Thoracic aorta (tissue), 2 donors: ENCODE results near the gene ACAN. TPM values are rescaled to one million over a fixed set of nuclear protein-coding genes. Genes with fewer than 3 reads are reported as not detected.

Experiments used
- ATAC-seq: fragments of 150-250 bp; one replicate; pipeline ENCODE4 v1.8.0; 2017; ENCODE audit warnings: low read depth; ENCODE audit not compliant: insufficient number of reproducible peaks, low FRiP score
- DNase-seq: peaks from one replicate; pipeline ENCODE4 v3.0.0-alpha.2; 2020; ENCODE audit warnings: low spot score
- H3K27ac ChIP-seq, 2 donors: fragments of 200-600 bp; sonication (generic); 1 replicate in 1 of 2; 2 replicates in 1 of 2; pipeline ENCODE4 v1.5.1; 2016; ENCODE audit warnings: mild to moderate bottlenecking in 2 of 2, moderate library complexity in 2 of 2
- H3K27me3 ChIP-seq: fragments of 200-600 bp; sonication (generic); replicated peaks from 2 replicates; pipeline ENCODE4 v1.6.0; 2016; ENCODE audit warnings: mild to moderate bottlenecking; ENCODE audit not compliant: insufficient read depth
- H3K36me3 ChIP-seq: fragments of 200-600 bp; sonication (generic); one replicate; pipeline ENCODE4 v1.5.1; 2016
- H3K4me1 ChIP-seq, 2 donors: fragments of 200-600 bp; sonication (generic); 1 replicate in 1 of 2; 2 replicates in 1 of 2; pipeline versions ENCODE4 v1.5.1 to v1.6.0; 2016; ENCODE audit warnings: low read depth in 2 of 2, mild to moderate bottlenecking in 1 of 2; ENCODE audit not compliant: control insufficient read depth in 1 of 2
- H3K4me3 ChIP-seq: fragments of 200-600 bp; sonication (generic); 2 replicates; pipeline ENCODE4 v1.5.1; 2016; ENCODE audit warnings: mild to moderate bottlenecking
- H3K9me3 ChIP-seq: fragments of 200-600 bp; sonication (generic); 2 replicates; pipeline ENCODE4 v1.5.1; 2016
- total RNA-seq, 2 donors: library from RNA; depleted of rRNA; stranded (reverse); fragments of >200 nt; gene quantifications; one replicate each; pipeline versions ENCODE4 v1.1.0 to v1.2.3, GENCODE V29; 2016
- TF ChIP-seq, protein P1 (sequence below): fragments of 200-600 bp; sonication (generic); IDR thresholded peaks from one replicate; pipeline ENCODE4 v1.5.1; 2019; ENCODE audit warnings: antibody characterized with exemption

Gene ACAN
- total RNA-seq, 2 donors from 2014 or later = 23.2 to 147 TPM

DNA sequence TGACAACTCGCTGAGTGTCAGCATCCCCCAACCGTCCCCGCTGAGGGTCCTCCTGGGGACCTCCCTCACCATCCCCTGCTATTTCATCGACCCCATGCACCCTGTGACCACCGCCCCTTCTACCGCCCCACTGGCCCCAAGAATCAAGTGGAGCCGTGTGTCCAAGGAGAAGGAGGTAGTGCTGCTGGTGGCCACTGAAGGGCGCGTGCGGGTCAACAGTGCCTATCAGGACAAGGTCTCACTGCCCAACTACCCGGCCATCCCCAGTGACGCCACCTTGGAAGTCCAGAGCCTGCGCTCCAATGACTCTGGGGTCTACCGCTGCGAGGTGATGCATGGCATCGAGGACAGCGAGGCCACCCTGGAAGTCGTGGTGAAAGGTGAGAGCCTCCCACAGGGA, 35.4 kb downstream of the ACAN start:
- DNase-seq = no peak
- Histone ChIP-seq H3K4me3 (no peak overlapping the region), H3K36me3 (peaks cover 5% of the 10 kb centered on the region), H3K27me3 (no peaks in the 10 kb centered on the region), H3K4me1 (peaks cover 3 to 12% of the 10 kb centered on the region in 2 donors), H3K9me3 (no peaks in the 10 kb centered on the region), H3K27ac (no peak overlapping the region)
- ATAC-seq = no peak
- TF ChIP-seq, protein P1, sequence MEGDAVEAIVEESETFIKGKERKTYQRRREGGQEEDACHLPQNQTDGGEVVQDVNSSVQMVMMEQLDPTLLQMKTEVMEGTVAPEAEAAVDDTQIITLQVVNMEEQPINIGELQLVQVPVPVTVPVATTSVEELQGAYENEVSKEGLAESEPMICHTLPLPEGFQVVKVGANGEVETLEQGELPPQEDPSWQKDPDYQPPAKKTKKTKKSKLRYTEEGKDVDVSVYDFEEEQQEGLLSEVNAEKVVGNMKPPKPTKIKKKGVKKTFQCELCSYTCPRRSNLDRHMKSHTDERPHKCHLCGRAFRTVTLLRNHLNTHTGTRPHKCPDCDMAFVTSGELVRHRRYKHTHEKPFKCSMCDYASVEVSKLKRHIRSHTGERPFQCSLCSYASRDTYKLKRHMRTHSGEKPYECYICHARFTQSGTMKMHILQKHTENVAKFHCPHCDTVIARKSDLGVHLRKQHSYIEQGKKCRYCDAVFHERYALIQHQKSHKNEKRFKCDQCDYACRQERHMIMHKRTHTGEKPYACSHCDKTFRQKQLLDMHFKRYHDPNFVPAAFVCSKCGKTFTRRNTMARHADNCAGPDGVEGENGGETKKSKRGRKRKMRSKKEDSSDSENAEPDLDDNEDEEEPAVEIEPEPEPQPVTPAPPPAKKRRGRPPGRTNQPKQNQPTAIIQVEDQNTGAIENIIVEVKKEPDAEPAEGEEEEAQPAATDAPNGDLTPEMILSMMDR = no peak

- Histone ChIP-seq H3K4me1 (peaks cover 0 to 7% of the 10 kb centered on the region in 2 donors), H3K27me3 (no peaks in the 10 kb centered on the region), H3K4me3 (no peak overlapping the region), H3K36me3 (peaks cover 5% of the 10 kb centered on the region), H3K27ac (no peak overlapping the region), H3K9me3 (no peaks in the 10 kb centered on the region)
- DNase-seq = no peak
- TF ChIP-seq, protein P1 = no peak
- no peak for ATAC-seq
Observed at GRCh38 chr15:88839146-88839545, 35.9 kb downstream of the ACAN start.

- TF ChIP-seq, protein P1 = no peak
- no peak for ATAC-seq
Observed at GRCh38 chr15:88839961-88840360, 36.7 kb downstream of the ACAN start.

GRCh38 chr15:88841236-88841635, 38.0 kb downstream of the ACAN start:
- Histone ChIP-seq H3K27me3 (no peaks in the 10 kb centered on the region), H3K27ac (no peak overlapping the region), H3K9me3 (no peaks in the 10 kb centered on the region), H3K4me1 (no peaks in the 10 kb centered on the region), H3K4me3 (no peak overlapping the region), H3K36me3 (peaks cover 8% of the 10 kb centered on the region)
- DNase-seq (no peak), ATAC-seq (no peak)
- TF ChIP-seq, protein P1 = no peak

More at GRCh38 chr15:88839961-88840360, 36.7 kb downstream of the ACAN start:
- H3K9me3 ChIP-seq = no peaks in the 10 kb centered on the region
- peaks cover 6% of the 10 kb centered on the region for H3K36me3 ChIP-seq
- no peaks in the 10 kb centered on the region for H3K4me1 ChIP-seq
- no peak for DNase-seq
- H3K27ac ChIP-seq = no peak overlapping the region
- no peak overlapping the region for H3K4me3 ChIP-seq
- no peaks in the 10 kb centered on the region for H3K27me3 ChIP-seq

DNA sequence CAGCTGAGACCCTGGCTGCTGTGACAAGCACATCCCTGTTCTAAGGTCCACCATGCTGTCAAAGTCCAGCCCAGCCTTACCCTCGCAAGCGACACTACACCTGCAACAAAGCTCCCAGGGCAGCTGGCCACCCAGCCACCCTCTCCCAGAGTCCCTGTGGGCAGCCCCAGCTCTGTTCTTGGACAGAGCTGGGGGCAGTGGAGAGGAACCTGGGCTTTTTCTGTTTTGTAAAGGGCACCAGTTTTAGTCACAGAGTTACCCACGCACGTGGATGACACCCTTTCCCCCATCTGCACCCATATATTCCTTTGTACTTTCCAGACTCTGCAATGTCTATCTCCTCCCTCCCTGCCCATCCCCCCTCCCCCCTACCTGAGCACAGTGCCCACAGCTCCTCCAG, 38.9 kb downstream of the ACAN start:
- H3K4me1 ChIP-seq = no peaks in the 10 kb centered on the region

More for the DNA sequence above, 38.9 kb downstream of the ACAN start:
- TF ChIP-seq, protein P1 = no peak
- Histone ChIP-seq H3K27me3 (no peaks in the 10 kb centered on the region), H3K27ac (no peak overlapping the region), H3K4me3 (no peak overlapping the region), H3K36me3 (peaks cover 8% of the 10 kb centered on the region), H3K9me3 (no peaks in the 10 kb centered on the region)
- DNase-seq (no peak), ATAC-seq (no peak)
